Testis (tissue), 2 donors: ENCODE measurements around the gene CMPK2.

Experiments used
- POLR2A ChIP-seq: fragments of 450-650 bp; IDR thresholded peaks from one replicate; pipeline ENCODE4 v1.6.1; 2017; ENCODE audit warnings: antibody characterized with exemption, mild to moderate bottlenecking, moderate library complexity
- TF ChIP-seq, protein P1 (sequence below), 3 experiments: fragments of 450-650 bp in 2 of 3; fragments of 200-600 bp in 1 of 3; sonication (generic) in 1 of 3; IDR thresholded peaks; one replicate each; pipeline ENCODE4 v1.5.1; 2016 to 2019; ENCODE audit warnings: antibody characterized with exemption in 3 of 3, mild to moderate bottlenecking in 2 of 3, moderate library complexity in 1 of 3

DNA sequence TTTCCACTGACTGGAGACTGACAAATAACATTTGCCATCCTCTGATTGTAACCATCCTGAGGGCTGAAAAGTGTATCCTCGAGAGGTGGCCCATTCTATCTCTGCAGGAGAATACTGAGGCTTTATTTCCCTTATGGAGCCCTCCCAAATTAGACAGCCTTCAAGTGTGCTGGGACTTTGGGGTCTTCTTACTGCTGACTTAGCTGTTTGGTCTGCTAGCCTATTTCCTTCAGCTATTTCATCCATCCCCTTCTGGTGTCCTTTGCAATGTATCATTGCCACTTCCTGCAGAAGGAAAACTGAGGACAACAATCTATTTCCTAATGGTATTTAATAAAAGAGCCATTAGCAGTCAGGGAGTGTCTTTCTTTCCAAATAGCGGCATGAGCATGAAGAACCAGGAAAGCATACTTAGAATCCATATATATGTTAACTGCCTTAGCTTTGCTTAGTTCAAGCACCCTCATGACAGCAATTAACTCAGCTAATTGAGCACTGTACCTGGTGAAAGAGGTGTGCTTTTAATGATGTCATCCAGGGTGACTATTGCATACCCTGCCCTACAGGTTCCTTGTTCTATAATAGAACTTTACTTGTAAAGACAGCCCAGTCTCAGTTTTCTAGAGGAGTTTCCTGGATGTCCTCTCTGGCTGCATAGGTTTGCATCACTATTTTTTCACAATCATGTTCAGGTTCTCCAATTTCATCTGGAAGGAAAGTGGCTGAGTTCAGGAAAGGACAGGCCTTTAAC is 24.0 kb downstream of the CMPK2 start:
- no peak for TF ChIP-seq POLR2A
- TF ChIP-seq, protein P1, sequence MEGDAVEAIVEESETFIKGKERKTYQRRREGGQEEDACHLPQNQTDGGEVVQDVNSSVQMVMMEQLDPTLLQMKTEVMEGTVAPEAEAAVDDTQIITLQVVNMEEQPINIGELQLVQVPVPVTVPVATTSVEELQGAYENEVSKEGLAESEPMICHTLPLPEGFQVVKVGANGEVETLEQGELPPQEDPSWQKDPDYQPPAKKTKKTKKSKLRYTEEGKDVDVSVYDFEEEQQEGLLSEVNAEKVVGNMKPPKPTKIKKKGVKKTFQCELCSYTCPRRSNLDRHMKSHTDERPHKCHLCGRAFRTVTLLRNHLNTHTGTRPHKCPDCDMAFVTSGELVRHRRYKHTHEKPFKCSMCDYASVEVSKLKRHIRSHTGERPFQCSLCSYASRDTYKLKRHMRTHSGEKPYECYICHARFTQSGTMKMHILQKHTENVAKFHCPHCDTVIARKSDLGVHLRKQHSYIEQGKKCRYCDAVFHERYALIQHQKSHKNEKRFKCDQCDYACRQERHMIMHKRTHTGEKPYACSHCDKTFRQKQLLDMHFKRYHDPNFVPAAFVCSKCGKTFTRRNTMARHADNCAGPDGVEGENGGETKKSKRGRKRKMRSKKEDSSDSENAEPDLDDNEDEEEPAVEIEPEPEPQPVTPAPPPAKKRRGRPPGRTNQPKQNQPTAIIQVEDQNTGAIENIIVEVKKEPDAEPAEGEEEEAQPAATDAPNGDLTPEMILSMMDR (IDR thresholded peaks at IDR 0.05): no peak
